HCT116 (cell line): ENCODE results near the gene LRRTM3.

Experiments
- TF ChIP-seq, protein P1 (sequence below): IDR thresholded peaks from 2 replicates; pipeline ENCODE4 v1.6.1; 2012; ENCODE audit warnings: low read depth
- TF ChIP-seq, protein P2 (sequence below), 3 experiments: fragments of 200-600 bp in 1 of 3; sonication (generic) in 1 of 3; IDR thresholded peaks in 2 of 3; conservative IDR thresholded peaks in 1 of 3; 2 replicates each; pipeline ENCODE4 v1.5.1; 2012 to 2017; ENCODE audit warnings: low read depth in 2 of 3, low read length in 2 of 3, antibody characterized with exemption in 1 of 3, borderline replicate concordance in 1 of 3, control low read depth in 1 of 3, mild to moderate bottlenecking in 1 of 3, mixed read lengths in 1 of 3, mixed run types in 1 of 3, moderate library complexity in 1 of 3; ENCODE audit not compliant: insufficient read depth in 1 of 3

DNA sequence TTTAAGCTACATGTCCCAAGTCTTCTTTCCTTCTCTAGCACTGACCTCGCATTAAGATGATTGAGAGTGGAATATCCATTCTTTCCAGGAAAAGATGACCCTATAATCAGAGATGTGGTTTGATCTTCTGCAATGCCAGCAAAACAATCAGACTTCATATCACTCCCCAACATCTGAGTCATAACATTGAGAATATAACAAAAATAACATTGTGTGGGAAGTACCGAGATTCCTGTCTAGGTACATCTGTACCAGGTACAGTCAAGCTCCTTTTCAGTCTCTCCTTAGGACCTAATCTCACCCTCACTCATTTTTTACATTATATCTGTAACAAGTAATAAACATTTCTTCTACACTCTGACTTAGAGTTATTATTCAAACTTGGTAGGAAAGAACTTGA is 201.6 kb downstream of the LRRTM3 start:
- TF ChIP-seq, protein P1, sequence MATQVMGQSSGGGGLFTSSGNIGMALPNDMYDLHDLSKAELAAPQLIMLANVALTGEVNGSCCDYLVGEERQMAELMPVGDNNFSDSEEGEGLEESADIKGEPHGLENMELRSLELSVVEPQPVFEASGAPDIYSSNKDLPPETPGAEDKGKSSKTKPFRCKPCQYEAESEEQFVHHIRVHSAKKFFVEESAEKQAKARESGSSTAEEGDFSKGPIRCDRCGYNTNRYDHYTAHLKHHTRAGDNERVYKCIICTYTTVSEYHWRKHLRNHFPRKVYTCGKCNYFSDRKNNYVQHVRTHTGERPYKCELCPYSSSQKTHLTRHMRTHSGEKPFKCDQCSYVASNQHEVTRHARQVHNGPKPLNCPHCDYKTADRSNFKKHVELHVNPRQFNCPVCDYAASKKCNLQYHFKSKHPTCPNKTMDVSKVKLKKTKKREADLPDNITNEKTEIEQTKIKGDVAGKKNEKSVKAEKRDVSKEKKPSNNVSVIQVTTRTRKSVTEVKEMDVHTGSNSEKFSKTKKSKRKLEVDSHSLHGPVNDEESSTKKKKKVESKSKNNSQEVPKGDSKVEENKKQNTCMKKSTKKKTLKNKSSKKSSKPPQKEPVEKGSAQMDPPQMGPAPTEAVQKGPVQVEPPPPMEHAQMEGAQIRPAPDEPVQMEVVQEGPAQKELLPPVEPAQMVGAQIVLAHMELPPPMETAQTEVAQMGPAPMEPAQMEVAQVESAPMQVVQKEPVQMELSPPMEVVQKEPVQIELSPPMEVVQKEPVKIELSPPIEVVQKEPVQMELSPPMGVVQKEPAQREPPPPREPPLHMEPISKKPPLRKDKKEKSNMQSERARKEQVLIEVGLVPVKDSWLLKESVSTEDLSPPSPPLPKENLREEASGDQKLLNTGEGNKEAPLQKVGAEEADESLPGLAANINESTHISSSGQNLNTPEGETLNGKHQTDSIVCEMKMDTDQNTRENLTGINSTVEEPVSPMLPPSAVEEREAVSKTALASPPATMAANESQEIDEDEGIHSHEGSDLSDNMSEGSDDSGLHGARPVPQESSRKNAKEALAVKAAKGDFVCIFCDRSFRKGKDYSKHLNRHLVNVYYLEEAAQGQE = no peak
- TF ChIP-seq, protein P2, sequence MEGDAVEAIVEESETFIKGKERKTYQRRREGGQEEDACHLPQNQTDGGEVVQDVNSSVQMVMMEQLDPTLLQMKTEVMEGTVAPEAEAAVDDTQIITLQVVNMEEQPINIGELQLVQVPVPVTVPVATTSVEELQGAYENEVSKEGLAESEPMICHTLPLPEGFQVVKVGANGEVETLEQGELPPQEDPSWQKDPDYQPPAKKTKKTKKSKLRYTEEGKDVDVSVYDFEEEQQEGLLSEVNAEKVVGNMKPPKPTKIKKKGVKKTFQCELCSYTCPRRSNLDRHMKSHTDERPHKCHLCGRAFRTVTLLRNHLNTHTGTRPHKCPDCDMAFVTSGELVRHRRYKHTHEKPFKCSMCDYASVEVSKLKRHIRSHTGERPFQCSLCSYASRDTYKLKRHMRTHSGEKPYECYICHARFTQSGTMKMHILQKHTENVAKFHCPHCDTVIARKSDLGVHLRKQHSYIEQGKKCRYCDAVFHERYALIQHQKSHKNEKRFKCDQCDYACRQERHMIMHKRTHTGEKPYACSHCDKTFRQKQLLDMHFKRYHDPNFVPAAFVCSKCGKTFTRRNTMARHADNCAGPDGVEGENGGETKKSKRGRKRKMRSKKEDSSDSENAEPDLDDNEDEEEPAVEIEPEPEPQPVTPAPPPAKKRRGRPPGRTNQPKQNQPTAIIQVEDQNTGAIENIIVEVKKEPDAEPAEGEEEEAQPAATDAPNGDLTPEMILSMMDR (IDR thresholded peaks at IDR 0.05 in 2 of 3, conservative IDR thresholded peaks at IDR 0.05 in 1 of 3; ENCODE audit: borderline replicate concordance in 1 of 3, insufficient read depth in 1 of 3, low read depth in 2 of 3, low read length in 2 of 3) = no peak
